SU-DHL-6 (cell line): ENCODE measurements around the gene RESF1.

Experiments used
- EZH2phosphoT487 ChIP-seq: fragments of 200-600 bp; sonication (generic), shearing (Covaris generic); conservative IDR thresholded peaks from 2 replicates; pipeline ENCODE4 v1.6.1; 2018; ENCODE audit warnings: mild to moderate bottlenecking, antibody characterized with exemption, low read length, moderate library complexity, mixed read lengths
- TF ChIP-seq, protein P1 (sequence below): fragments of 200-600 bp; sonication (generic); IDR thresholded peaks from one replicate; pipeline ENCODE4 v1.5.1; 2017; ENCODE audit warnings: antibody characterized with exemption, mild to moderate bottlenecking, low read length, moderate library complexity; ENCODE audit not compliant: insufficient read depth, poor library complexity, severe bottlenecking

DNA sequence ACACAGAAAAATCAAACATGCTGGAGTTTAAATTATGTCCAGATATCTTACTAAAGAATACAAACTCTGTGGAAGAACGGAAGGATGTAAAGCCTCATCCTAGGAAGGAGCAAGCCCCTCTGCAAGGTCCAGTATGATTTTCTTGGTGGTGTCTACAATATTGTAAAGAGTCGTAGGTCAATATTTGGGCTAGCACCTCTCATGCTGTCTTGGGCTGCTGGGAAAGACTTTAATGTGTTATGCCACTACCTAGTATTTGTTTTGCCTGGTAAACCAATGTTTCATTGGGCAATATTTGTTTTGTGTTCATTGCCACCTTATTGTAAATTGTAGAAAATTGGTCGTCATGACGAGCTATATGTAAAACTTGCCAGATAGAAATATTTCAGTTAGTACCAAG, 26.6 kb downstream of the RESF1 start:
- TF ChIP-seq, protein P1, sequence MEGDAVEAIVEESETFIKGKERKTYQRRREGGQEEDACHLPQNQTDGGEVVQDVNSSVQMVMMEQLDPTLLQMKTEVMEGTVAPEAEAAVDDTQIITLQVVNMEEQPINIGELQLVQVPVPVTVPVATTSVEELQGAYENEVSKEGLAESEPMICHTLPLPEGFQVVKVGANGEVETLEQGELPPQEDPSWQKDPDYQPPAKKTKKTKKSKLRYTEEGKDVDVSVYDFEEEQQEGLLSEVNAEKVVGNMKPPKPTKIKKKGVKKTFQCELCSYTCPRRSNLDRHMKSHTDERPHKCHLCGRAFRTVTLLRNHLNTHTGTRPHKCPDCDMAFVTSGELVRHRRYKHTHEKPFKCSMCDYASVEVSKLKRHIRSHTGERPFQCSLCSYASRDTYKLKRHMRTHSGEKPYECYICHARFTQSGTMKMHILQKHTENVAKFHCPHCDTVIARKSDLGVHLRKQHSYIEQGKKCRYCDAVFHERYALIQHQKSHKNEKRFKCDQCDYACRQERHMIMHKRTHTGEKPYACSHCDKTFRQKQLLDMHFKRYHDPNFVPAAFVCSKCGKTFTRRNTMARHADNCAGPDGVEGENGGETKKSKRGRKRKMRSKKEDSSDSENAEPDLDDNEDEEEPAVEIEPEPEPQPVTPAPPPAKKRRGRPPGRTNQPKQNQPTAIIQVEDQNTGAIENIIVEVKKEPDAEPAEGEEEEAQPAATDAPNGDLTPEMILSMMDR = no peak
- no peak for TF ChIP-seq EZH2phosphoT487
